RWPE1 (cell line): ENCODE measurements around the gene PDZRN3.

Experiments
- CTCF ChIA-PET: fragments of 350-600 bp; sonication (Branson Sonifier 250); formaldehyde crosslinking; extraction: SDS; loops from one replicate; lab custom pipeline; 2021; lab: Yijun Ruan, JAX
- POLR2A ChIA-PET: fragments of 400-600 bp; formaldehyde crosslinking; extraction: SDS; loops from one replicate; lab custom pipeline; 2020; ENCODE audit warnings: antibody characterized with exemption; ENCODE audit not compliant: low non-redundant PET; lab: Yijun Ruan, JAX
- DNase-seq: peaks from one replicate; pipeline ENCODE4 v3.0.0; 2012; ENCODE audit warnings: low spot score
- H3K27ac ChIP-seq: fragments of 450-650 bp; 2 replicates; pipeline ENCODE4 v1.5.1; 2017
- CTCF ChIP-seq: fragments of 450-650 bp; conservative IDR thresholded peaks from 2 replicates; pipeline ENCODE4 v1.5.1; 2017; ENCODE audit warnings: low read depth, mild to moderate bottlenecking

Gene PDZRN3

GRCh38 chr3:73543412-73543811 is 81.3 kb downstream of the PDZRN3 start:
- TF ChIP-seq CTCF, result no peak
- DNase-seq, result no peak
- no peak overlapping the region for H3K27ac ChIP-seq
- POLR2A ChIA-PET, result no interaction called here
- CTCF ChIA-PET, result interaction anchor here (0.6 kb wide), 1 partner anchor 396 kb away, joined by 3 read pairs; no protein-coding TSS in a partner anchor

- peak; percentile 17 for DNase-seq
Observed at GRCh38 chr3:73542136-73542535, 82.6 kb downstream of the PDZRN3 start.

GRCh38 chr3:73540969-73541740 is 83.6 kb downstream of the PDZRN3 start:
- peak; percentile 20 for DNase-seq
- CTCF ChIA-PET, result interaction anchor here (0.5 kb wide), 1 partner anchor 236 kb away, joined by 4 read pairs; no protein-coding TSS in a partner anchor
- H3K27ac ChIP-seq, result no peak overlapping the region
- POLR2A ChIA-PET, result no interaction called here
- no peak for TF ChIP-seq CTCF

More at GRCh38 chr3:73542136-73542535, 82.6 kb downstream of the PDZRN3 start:
- ChIA-PET POLR2A (no interaction called here), CTCF (no interaction called here)
- no peak overlapping the region for H3K27ac ChIP-seq
- TF ChIP-seq CTCF, result no peak

GRCh38 chr3:73538486-73538885 is 86.3 kb downstream of the PDZRN3 start:
- no peak overlapping the region for H3K27ac ChIP-seq
- CTCF ChIA-PET, result no interaction called here
- no peak for DNase-seq
- POLR2A ChIA-PET, result no interaction called here
- TF ChIP-seq CTCF, result no peak

- H3K27ac ChIP-seq, result no peak overlapping the region
- no peak for DNase-seq
- ChIA-PET CTCF (no interaction called here), POLR2A (no interaction called here)
- TF ChIP-seq CTCF, result no peak
Observed at GRCh38 chr3:73536952-73537351, 87.8 kb downstream of the PDZRN3 start.

- no peak overlapping the region for H3K27ac ChIP-seq
- CTCF ChIA-PET, result no interaction called here
- no peak for TF ChIP-seq CTCF
- DNase-seq, result no peak
- POLR2A ChIA-PET, result no interaction called here
Observed at GRCh38 chr3:73536336-73536895, 88.3 kb downstream of the PDZRN3 start.
